HG03097 (cell line): ENCODE data around the gene EXT2.
A peak's percentile ranks its signal among the peaks of the same experiment; 100 is the strongest.

Experiments used
- ATAC-seq: cut with Tn5 transposase; IDR thresholded peaks from one replicate; pipeline ENCODE4 v1.9.1; 2021; ENCODE audit not compliant: unreplicated experiment, low FRiP score

EXT2 gene

GRCh38 chr11:44095506-44096359 is at the start of gene EXT2:
Gene EXT2 (plus strand): TSS chr11:44095678. CDS start chr11:44107713, 12,035 bp downstream.
- ATAC-seq: peak; percentile 92

GRCh38 chr11:44046182-44046581 is 49.3 kb upstream of the EXT2 start:
- no peak for ATAC-seq

GRCh38 chr11:44047298-44047697 is 48.2 kb upstream of the EXT2 start:
- no peak for ATAC-seq

GRCh38 chr11:44047931-44048431 is 47.5 kb upstream of the EXT2 start, which contains the start of gene ACCSL:
Gene ACCSL (plus strand): TSS chr11:44047981. CDS start chr11:44048037, 56 bp downstream.
- no peak for ATAC-seq

GRCh38 chr11:44049832-44050231 is 45.6 kb upstream of the EXT2 start:
- no peak for ATAC-seq

GRCh38 chr11:44051171-44051570 is 44.3 kb upstream of the EXT2 start:
- ATAC-seq: no peak

- ATAC-seq: no peak
Observed at GRCh38 chr11:44057340-44057739, 38.1 kb upstream of the EXT2 start.

GRCh38 chr11:44058275-44058674 is 37.2 kb upstream of the EXT2 start:
- no peak for ATAC-seq

GRCh38 chr11:44065161-44065661 is 30.3 kb upstream of the EXT2 start:
- ATAC-seq: no peak

- peak; percentile 93 for ATAC-seq
Observed at GRCh38 chr11:44065841-44066731, 29.4 kb upstream of the EXT2 start, which contains the start of gene ACCS. Gene ACCS (plus strand): TSS chr11:44066270. CDS start chr11:44067628, 1,358 bp downstream.

GRCh38 chr11:44066732-44067141 is 28.7 kb upstream of the EXT2 start:
- ATAC-seq: no peak

- ATAC-seq: no peak
Observed at GRCh38 chr11:44067266-44067665, 28.2 kb upstream of the EXT2 start.

GRCh38 chr11:44068180-44068579 is 27.3 kb upstream of the EXT2 start:
- ATAC-seq: no peak

GRCh38 chr11:44071157-44071556 is 24.3 kb upstream of the EXT2 start:
- no peak for ATAC-seq

GRCh38 chr11:44072757-44073658 is 22.5 kb upstream of the EXT2 start:
- ATAC-seq: no peak

GRCh38 chr11:44078794-44079193 is 16.7 kb upstream of the EXT2 start:
- ATAC-seq: no peak

GRCh38 chr11:44079376-44079775 is 16.1 kb upstream of the EXT2 start:
- ATAC-seq: no peak

GRCh38 chr11:44080951-44081350 is 14.5 kb upstream of the EXT2 start:
- no peak for ATAC-seq

- ATAC-seq: no peak
Observed at GRCh38 chr11:44082645-44083044, 12.8 kb upstream of the EXT2 start.

GRCh38 chr11:44083433-44083832 is 12.0 kb upstream of the EXT2 start:
- no peak for ATAC-seq
